DND-41 (cell line): ENCODE measurements around the gene TRIM7.

Experiments
- ATAC-seq: fragments of 200-7000 bp; cut with Tn5 transposase; 3 replicates; pipeline ENCODE4 v1.9.1; 2021; ENCODE audit warnings: low read depth; ENCODE audit not compliant: insufficient read depth
- DNase-seq: peaks from one replicate; pipeline ENCODE4 v3.0.0-alpha.2; 2020
- H2AFZ ChIP-seq: 2 replicates; pipeline ENCODE4 v1.6.0; 2012; ENCODE audit warnings: low read depth, low read length
- H3K27ac ChIP-seq: 2 replicates; pipeline ENCODE4 v1.5.1; 2012; ENCODE audit warnings: low read length, inconsistent platforms
- H3K27me3 ChIP-seq: fragments of 200-600 bp; sonication (generic); 2 replicates; pipeline ENCODE4 v1.6.0; 2012; ENCODE audit warnings: low read length, mild to moderate bottlenecking, inconsistent platforms; ENCODE audit not compliant: insufficient read depth, poor library complexity
- H3K36me3 ChIP-seq: 2 replicates; pipeline ENCODE4 v1.5.1; 2012; ENCODE audit warnings: low read length, inconsistent platforms; ENCODE audit not compliant: insufficient read depth
- H3K4me1 ChIP-seq: 2 replicates; pipeline ENCODE4 v1.5.1; 2012; ENCODE audit warnings: mild to moderate bottlenecking, low read length; ENCODE audit not compliant: insufficient read depth
- H3K4me2 ChIP-seq: 2 replicates; pipeline ENCODE4 v1.6.0; 2012; ENCODE audit warnings: mild to moderate bottlenecking, moderate library complexity, low read length, inconsistent platforms; ENCODE audit not compliant: insufficient read depth
- H3K4me3 ChIP-seq, 2 experiments: fragments of 200-600 bp in 1 of 2; shearing (Covaris generic) in 1 of 2; 2 replicates each; pipeline ENCODE4 v1.5.1; 2012 to 2016; ENCODE audit warnings: inconsistent platforms in 2 of 2, low read length in 2 of 2, mild to moderate bottlenecking in 2 of 2, low read depth in 1 of 2, moderate library complexity in 1 of 2
- H3K79me2 ChIP-seq: 2 replicates; pipeline ENCODE4 v1.6.0; 2012; ENCODE audit warnings: low read length, inconsistent platforms; ENCODE audit not compliant: insufficient read depth
- H3K9ac ChIP-seq: 2 replicates; pipeline ENCODE4 v1.6.0; 2012; ENCODE audit warnings: low read depth, mild to moderate bottlenecking, inconsistent platforms, low read length, moderate library complexity
- H3K9me3 ChIP-seq: 2 replicates; pipeline ENCODE4 v1.5.1; 2012; ENCODE audit warnings: low read length, moderate library complexity, mild to moderate bottlenecking, inconsistent platforms; ENCODE audit not compliant: insufficient read depth, severe bottlenecking
- H4K20me1 ChIP-seq: 2 replicates; pipeline ENCODE4 v1.6.0; 2012; ENCODE audit warnings: low read length; ENCODE audit not compliant: insufficient read depth
- EZH2 ChIP-seq: IDR thresholded peaks from 3 replicates; pipeline ENCODE4 v1.6.1; 2012; ENCODE audit warnings: borderline replicate concordance, low read depth, mild to moderate bottlenecking, moderate library complexity, low read length, inconsistent platforms; ENCODE audit not compliant: severe bottlenecking
- TF ChIP-seq, protein P1 (sequence below): IDR thresholded peaks from 2 replicates; pipeline ENCODE4 v1.5.1; 2012; ENCODE audit warnings: borderline replicate concordance, low read length, moderate library complexity, mild to moderate bottlenecking; ENCODE audit not compliant: poor library complexity, severe bottlenecking; ENCODE audit errors: extremely low read depth

TRIM7 gene

GRCh38 chr5:181159286-181160151, 45.5 kb downstream of the TRIM7 start:
- no peaks in the 10 kb centered on the region for H3K79me2 ChIP-seq
- H3K36me3 ChIP-seq = no peaks in the 10 kb centered on the region
- DNase-seq (peak; percentile 89), ATAC-seq (peak; percentile 95)
- no peak overlapping the region for H3K4me2 ChIP-seq
- TF ChIP-seq EZH2 = no peak
- TF ChIP-seq, protein P1, sequence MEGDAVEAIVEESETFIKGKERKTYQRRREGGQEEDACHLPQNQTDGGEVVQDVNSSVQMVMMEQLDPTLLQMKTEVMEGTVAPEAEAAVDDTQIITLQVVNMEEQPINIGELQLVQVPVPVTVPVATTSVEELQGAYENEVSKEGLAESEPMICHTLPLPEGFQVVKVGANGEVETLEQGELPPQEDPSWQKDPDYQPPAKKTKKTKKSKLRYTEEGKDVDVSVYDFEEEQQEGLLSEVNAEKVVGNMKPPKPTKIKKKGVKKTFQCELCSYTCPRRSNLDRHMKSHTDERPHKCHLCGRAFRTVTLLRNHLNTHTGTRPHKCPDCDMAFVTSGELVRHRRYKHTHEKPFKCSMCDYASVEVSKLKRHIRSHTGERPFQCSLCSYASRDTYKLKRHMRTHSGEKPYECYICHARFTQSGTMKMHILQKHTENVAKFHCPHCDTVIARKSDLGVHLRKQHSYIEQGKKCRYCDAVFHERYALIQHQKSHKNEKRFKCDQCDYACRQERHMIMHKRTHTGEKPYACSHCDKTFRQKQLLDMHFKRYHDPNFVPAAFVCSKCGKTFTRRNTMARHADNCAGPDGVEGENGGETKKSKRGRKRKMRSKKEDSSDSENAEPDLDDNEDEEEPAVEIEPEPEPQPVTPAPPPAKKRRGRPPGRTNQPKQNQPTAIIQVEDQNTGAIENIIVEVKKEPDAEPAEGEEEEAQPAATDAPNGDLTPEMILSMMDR = peak; percentile 98
- no peaks in the 10 kb centered on the region for H4K20me1 ChIP-seq
- H3K4me1 ChIP-seq = peaks cover 25% of the 10 kb centered on the region
- no peaks in the 10 kb centered on the region for H3K27me3 ChIP-seq
- H3K4me3 ChIP-seq = no peak overlapping the region
- peak overlapping the region; percentile 37; the same call in 1 of the 2 replicates for H2AFZ ChIP-seq
- H3K9me3 ChIP-seq = no peaks in the 10 kb centered on the region
- H3K27ac ChIP-seq = peak overlapping the region; percentile 34
- H3K9ac ChIP-seq = peak overlapping the region; percentile 32; the same call in 1 of the 2 replicates

DNA sequence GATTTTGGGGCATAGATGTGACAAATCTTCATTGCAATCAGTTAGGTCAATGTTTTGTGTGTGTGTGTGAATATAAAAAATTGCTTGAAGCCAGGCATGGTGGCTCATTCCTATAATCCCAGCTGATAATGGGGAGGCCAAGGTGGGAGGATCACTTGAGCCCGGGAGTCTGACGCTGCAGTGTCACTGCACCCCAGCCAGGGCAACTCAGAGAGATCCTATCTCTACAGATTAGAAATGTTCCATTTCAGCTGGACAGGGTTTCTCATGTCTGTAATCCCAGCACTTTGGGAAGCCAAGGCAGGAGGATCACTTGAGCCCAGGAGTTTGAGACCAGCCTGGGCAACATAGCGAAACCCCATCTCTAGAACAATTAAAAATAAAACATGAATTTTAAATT, 46.1 kb downstream of the TRIM7 start:
- H3K9ac ChIP-seq = no peak overlapping the region
- no peaks in the 10 kb centered on the region for H3K27me3 ChIP-seq
- TF ChIP-seq, protein P1 = no peak
- no peak for TF ChIP-seq EZH2
- no peaks in the 10 kb centered on the region for H3K36me3 ChIP-seq
- H2AFZ ChIP-seq = no peak overlapping the region
- peaks cover 25% of the 10 kb centered on the region for H3K4me1 ChIP-seq
- H3K4me3 ChIP-seq = no peak overlapping the region
- no peaks in the 10 kb centered on the region for H3K79me2 ChIP-seq
- no peak overlapping the region for H3K4me2 ChIP-seq
- H3K9me3 ChIP-seq = no peaks in the 10 kb centered on the region
- H4K20me1 ChIP-seq = no peaks in the 10 kb centered on the region
- no peak overlapping the region for H3K27ac ChIP-seq
- ATAC-seq = no peak
- DNase-seq = no peak

DNA sequence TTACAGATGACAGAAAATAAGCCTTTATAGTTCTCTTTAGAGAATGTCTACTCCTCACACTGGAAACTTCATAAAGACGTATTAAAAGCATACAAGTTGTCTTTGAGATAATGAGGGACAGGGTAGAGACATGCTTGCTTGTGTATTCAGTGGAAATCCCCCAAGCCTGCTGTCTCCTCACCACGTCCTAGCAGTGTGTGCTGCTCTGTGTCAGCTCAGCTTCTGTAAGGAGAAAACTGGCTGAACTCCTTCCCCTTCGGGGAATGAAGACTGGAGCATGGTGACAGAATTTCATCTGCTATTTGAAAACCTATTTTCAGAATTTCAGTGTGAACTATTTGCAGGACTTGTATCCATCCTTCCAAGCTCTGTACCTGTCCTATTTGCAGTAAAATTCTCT, 48.2 kb downstream of the TRIM7 start:
- Histone ChIP-seq H3K4me1 (peaks cover 17% of the 10 kb centered on the region), H4K20me1 (no peaks in the 10 kb centered on the region), H3K27ac (no peak overlapping the region), H3K9me3 (no peaks in the 10 kb centered on the region), H3K4me2 (no peak overlapping the region), H3K27me3 (no peaks in the 10 kb centered on the region), H3K79me2 (no peaks in the 10 kb centered on the region), H3K4me3 (no peak overlapping the region), H3K36me3 (no peaks in the 10 kb centered on the region), H2AFZ (no peak overlapping the region), H3K9ac (no peak overlapping the region)
- TF ChIP-seq, protein P1 = no peak
- no peak for TF ChIP-seq EZH2
- ATAC-seq (no peak), DNase-seq (no peak)
